Sigmoid colon (tissue), 7 donors: ENCODE results near the gene SERPINA5. TPM values are rescaled to one million over a fixed set of nuclear protein-coding genes. Genes with fewer than 3 reads are reported as not detected.

Experiments
- DNase-seq: peaks from one replicate; pipeline ENCODE4 v3.0.0-alpha.2; 2019
- H3K27ac ChIP-seq, 4 donors: fragments of 200-600 bp; sonication (generic); one replicate each; pipeline ENCODE4 v1.5.1; 2016 to 2019; ENCODE audit warnings: mild to moderate bottlenecking in 1 of 4
- H3K27me3 ChIP-seq, 3 donors: fragments of 200-600 bp; sonication (generic); one replicate each; pipeline ENCODE4 v1.5.1; 2019; ENCODE audit warnings: mild to moderate bottlenecking in 1 of 3
- H3K36me3 ChIP-seq, 4 donors: fragments of 200-600 bp; sonication (generic); one replicate each; pipeline ENCODE4 v1.5.1; 2016 to 2019
- H3K4me1 ChIP-seq, 4 donors: fragments of 200-600 bp; sonication (generic); one replicate each; pipeline ENCODE4 v1.5.1; 2017 to 2019
- H3K4me3 ChIP-seq, 4 donors: fragments of 200-600 bp; sonication (generic); one replicate each; pipeline ENCODE4 v1.5.1; 2017 to 2019; ENCODE audit warnings: mild to moderate bottlenecking in 2 of 4, moderate library complexity in 1 of 4
- H3K9me3 ChIP-seq, 4 donors: fragments of 200-600 bp in 3 of 4; sonication (generic) in 3 of 4; one replicate each; pipeline versions ENCODE4 v1.5.1 to v1.6.1; 2013 to 2019
- CTCF ChIP-seq, 4 experiments: fragments of 450-650 bp in 3 of 4; fragments of 200-600 bp in 1 of 4; IDR thresholded peaks; one replicate each; pipeline ENCODE4 v1.5.1; 2016 to 2019; ENCODE audit warnings: antibody characterized with exemption in 4 of 4, mild to moderate bottlenecking in 3 of 4, moderate library complexity in 2 of 4
- EP300 ChIP-seq, 4 donors: sonication (generic); formaldehyde crosslinking; IDR thresholded peaks; one replicate each; pipeline ENCODE4 v1.6.1; 2017; ENCODE audit warnings: antibody characterized with exemption in 4 of 4
- POLR2A ChIP-seq, 2 donors: fragments of 450-650 bp; IDR thresholded peaks; one replicate each; pipeline ENCODE4 v1.6.1; 2016; ENCODE audit warnings: antibody characterized with exemption in 2 of 2, mild to moderate bottlenecking in 2 of 2, moderate library complexity in 2 of 2
- POLR2AphosphoS5 ChIP-seq, 4 donors: sonication (generic); formaldehyde crosslinking; IDR thresholded peaks; one replicate each; pipeline ENCODE4 v1.6.1; 2017; ENCODE audit warnings: antibody characterized with exemption in 4 of 4
- WGBS, 2 donors: extraction: QIAGEN DNeasy Blood & Tissue Kit; methylation state at CpG; one replicate each; pipeline ENCODE4 v1.1.7; 2013; 5-methylcytosine and 5-hydroxymethylcytosine counted together
- intact Hi-C: fragments of 100-400 bp; cut with DNase I; formaldehyde crosslinking; loops from one replicate; pipeline ENCODE4 v1.15.1; 2023
- polyA plus RNA-seq, 3 donors: library from polyadenylated mRNA; stranded (reverse); fragments of 200-250 nt; gene quantifications; one replicate each; pipeline ENCODE4 v1.2.3, GENCODE V29; 2013
- total RNA-seq, 4 donors: library from RNA; depleted of rRNA; stranded (reverse); fragments of >200 nt; gene quantifications; one replicate each; pipeline ENCODE4 v1.1.0, GENCODE V29; 2016
- donor health status: healthy with polysubstance abuse.
- donor health status: Bipolar disorder and iron deficiency.
- donor health status: healthy.

SERPINA5 gene, protein sequence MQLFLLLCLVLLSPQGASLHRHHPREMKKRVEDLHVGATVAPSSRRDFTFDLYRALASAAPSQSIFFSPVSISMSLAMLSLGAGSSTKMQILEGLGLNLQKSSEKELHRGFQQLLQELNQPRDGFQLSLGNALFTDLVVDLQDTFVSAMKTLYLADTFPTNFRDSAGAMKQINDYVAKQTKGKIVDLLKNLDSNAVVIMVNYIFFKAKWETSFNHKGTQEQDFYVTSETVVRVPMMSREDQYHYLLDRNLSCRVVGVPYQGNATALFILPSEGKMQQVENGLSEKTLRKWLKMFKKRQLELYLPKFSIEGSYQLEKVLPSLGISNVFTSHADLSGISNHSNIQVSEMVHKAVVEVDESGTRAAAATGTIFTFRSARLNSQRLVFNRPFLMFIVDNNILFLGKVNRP
- 1 to 10 TPM; 1.4 to 9.3 (median 3.3) TPM for total RNA-seq
- polyA plus RNA-seq: 1 to 10 TPM in 1 of 3 donors, under 1 TPM in 1, not detected in 1; 0.69 to 4.5 TPM

DNA sequence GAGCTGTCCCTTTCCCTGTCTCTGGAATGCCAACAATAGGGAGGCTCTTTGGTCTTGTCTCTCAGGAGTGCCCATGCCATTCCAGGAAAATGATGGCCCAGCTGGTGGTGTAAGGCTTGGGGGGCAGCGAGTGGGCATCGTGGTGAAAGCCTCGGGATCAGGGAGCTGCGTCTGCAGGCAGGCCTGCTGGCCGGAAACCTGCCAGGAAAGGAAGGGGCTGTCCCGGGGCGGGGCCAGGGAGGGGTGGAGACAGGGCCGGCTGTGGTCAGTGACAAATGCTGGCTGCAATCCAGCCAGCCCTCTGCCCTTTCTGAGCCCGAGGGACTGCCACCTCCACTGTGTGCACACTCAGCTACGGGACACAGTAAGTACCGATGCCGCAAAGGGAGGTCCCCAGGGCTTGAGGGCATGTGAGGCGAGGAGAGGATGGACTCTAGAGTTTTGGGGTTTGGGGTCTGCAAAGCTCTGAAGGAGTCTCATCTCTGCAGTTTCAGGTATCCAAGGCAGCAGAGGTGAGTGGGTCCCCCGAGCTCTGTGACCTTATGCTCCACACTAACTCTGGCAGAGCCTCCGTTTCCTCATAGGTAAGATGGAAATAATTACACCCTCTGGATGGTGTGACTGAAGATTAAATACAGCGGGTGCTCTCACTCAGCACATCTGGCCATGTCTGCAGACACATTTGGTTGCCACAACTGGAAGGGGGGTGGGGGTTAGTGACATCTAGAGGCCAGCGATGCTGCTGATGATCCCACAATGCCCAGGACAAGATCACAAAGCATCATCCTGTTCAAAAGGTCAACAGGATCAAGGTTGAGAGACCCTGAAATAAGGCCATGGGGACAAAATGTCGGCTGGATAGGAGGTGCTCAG is at the start of gene SERPINA5:
Gene SERPINA5, plus strand, starts transcription at position 300 of the 873 bp plus-strand sequence. CDS start 5,937 bp downstream, outside the sequence.
- Histone ChIP-seq H3K4me1 (peaks cover 0 to 5% (median 0%) of the 10 kb centered on the region in 4 donors), H3K4me3 (no peak within 1 kb of the TSS), H3K36me3 (no peaks in the 10 kb centered on the region), H3K27me3 (no peaks in the 10 kb centered on the region), H3K9me3 (no peaks in the 10 kb centered on the region), H3K27ac (peak within 1 kb of the TSS in 1 of 4 donors; percentile 10)
- intact Hi-C loops: no loop called here
- DNase-seq: no peak
- TF ChIP-seq POLR2A (IDR thresholded peaks at IDR 0.05): no peak
- no peak for TF ChIP-seq EP300 (IDR thresholded peaks at IDR 0.05)
- WGBS, 2 donors: 47 to 61% methylated on average over 18 of the region's 18 CpGs

DNA sequence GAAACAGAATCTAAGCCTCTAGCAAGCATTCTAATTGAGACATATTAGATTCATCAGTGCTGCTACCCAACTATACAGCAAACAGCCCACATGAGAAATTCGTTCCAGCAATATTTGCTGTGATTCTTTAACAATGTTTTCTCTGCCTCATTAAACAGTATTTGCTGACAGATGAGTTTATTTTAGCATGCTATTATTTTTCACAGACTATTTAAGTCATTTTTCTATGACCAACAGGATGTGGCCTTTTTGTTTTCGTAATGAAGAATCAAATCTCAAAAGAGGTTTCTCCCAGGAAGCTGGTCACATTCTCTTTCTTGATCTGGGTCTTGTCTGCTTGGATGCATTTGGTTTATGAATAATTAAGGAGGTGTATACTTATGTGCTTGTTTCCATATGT is 48.8 kb upstream of the SERPINA5 start:
- no peak for TF ChIP-seq POLR2AphosphoS5 (IDR thresholded peaks at IDR 0.05)
- no peak for TF ChIP-seq POLR2A (IDR thresholded peaks at IDR 0.05)
- no peak for TF ChIP-seq EP300 (IDR thresholded peaks at IDR 0.05)
- TF ChIP-seq CTCF (IDR thresholded peaks at IDR 0.05): no peak
- Histone ChIP-seq H3K4me3 (no peak overlapping the region), H3K27me3 (no peaks in the 10 kb centered on the region), H3K4me1 (no peaks in the 10 kb centered on the region), H3K27ac (no peak overlapping the region), H3K36me3 (no peaks in the 10 kb centered on the region), H3K9me3 (peaks cover 0 to 2% (median 0%) of the 10 kb centered on the region in 4 donors)
- intact Hi-C loops: no loop called here
- WGBS, 2 donors: 45 to 50% methylated on average over 2 of the region's 2 CpGs
- DNase-seq: no peak

DNA sequence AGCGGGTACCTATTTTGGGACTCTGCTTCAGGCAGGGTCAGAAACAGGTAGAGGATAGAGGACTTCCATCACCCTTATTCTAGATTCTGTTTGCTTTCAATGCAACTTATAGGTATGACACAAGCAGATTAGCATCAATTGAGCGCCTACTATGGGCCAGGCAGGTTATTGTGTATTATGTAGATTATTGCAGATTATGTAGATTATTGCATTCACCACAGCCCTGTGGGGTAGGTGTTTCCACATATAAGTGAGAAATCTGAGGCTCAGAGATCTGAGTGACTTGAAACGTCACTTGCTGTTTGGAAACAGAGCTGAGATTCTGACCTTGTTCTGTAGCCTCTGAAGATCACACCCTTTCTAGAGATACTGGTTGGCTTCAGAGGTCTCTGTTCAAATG is 45.7 kb upstream of the SERPINA5 start:
- Histone ChIP-seq H3K9me3 (peaks cover 0 to 2% (median 0%) of the 10 kb centered on the region in 4 donors), H3K4me1 (no peaks in the 10 kb centered on the region), H3K4me3 (no peak overlapping the region), H3K27me3 (no peaks in the 10 kb centered on the region), H3K36me3 (no peaks in the 10 kb centered on the region), H3K27ac (no peak overlapping the region)
- 76 to 78% methylated on average over 3 of the region's 3 CpGs for WGBS, 2 donors
- TF ChIP-seq POLR2A (IDR thresholded peaks at IDR 0.05): no peak
- TF ChIP-seq POLR2AphosphoS5 (IDR thresholded peaks at IDR 0.05): no peak
- no peak for TF ChIP-seq CTCF (IDR thresholded peaks at IDR 0.05)
- no peak for TF ChIP-seq EP300 (IDR thresholded peaks at IDR 0.05)
- no peak for DNase-seq
- intact Hi-C loops: no loop called here

- Histone ChIP-seq H3K27ac (no peak overlapping the region), H3K36me3 (no peaks in the 10 kb centered on the region), H3K4me1 (no peaks in the 10 kb centered on the region), H3K27me3 (no peaks in the 10 kb centered on the region), H3K4me3 (no peak overlapping the region), H3K9me3 (peaks cover 0 to 2% (median 0%) of the 10 kb centered on the region in 4 donors)
- intact Hi-C loops: no loop called here
- no peak for TF ChIP-seq CTCF (IDR thresholded peaks at IDR 0.05)
- TF ChIP-seq POLR2AphosphoS5 (IDR thresholded peaks at IDR 0.05): no peak
- no peak for TF ChIP-seq POLR2A (IDR thresholded peaks at IDR 0.05)
- no peak for TF ChIP-seq EP300 (IDR thresholded peaks at IDR 0.05)
- 22 to 47% methylated on average over 2 of the region's 2 CpGs for WGBS, 2 donors
- DNase-seq: no peak
Observed at GRCh38 chr14:94536836-94537235, 44.4 kb upstream of the SERPINA5 start.
